Measurements from ENCODE around the gene MRAS.
"Not testable (repeated sequence)": the region's sequence is repeated elsewhere in the genome, so short reads cannot be mapped to it uniquely, and the experiment has no call there.

The MRAS gene

GRCh38 chr3:138445236-138445635 lies 96.9 kb downstream of the MRAS start:
- no peak for DNase-seq (ENCODE audit: low read depth in 2 of 2)

- DNase-seq (ENCODE audit: low read depth in 2 of 2), result no peak
Measured at GRCh38 chr3:138445654-138446053, 97.3 kb downstream of the MRAS start.

- no peak for DNase-seq (ENCODE audit: low read depth in 2 of 2)
Measured at GRCh38 chr3:138448631-138449030, 100.3 kb downstream of the MRAS start.

GRCh38 chr3:138449490-138449889 lies 101.1 kb downstream of the MRAS start:
- no peak for DNase-seq (ENCODE audit: low read depth in 2 of 2)

GRCh38 chr3:138450181-138450580 lies 101.8 kb downstream of the MRAS start:
- no peak for DNase-seq (ENCODE audit: low read depth in 2 of 2)

GRCh38 chr3:138450704-138451424 lies 102.5 kb downstream of the MRAS start:
- no peak for DNase-seq (ENCODE audit: low read depth in 2 of 2)

- DNase-seq (ENCODE audit: low read depth in 2 of 2), result no peak
Measured at GRCh38 chr3:138451595-138452162, 103.3 kb downstream of the MRAS start.

GRCh38 chr3:138452436-138452835 lies 104.1 kb downstream of the MRAS start:
- DNase-seq (ENCODE audit: low read depth in 2 of 2), result no peak

- DNase-seq (ENCODE audit: low read depth in 2 of 2), result not testable (repeated sequence)
Measured at GRCh38 chr3:138453940-138454339, 105.6 kb downstream of the MRAS start.
